ENCODE results near the gene FBXO38.

DNA sequence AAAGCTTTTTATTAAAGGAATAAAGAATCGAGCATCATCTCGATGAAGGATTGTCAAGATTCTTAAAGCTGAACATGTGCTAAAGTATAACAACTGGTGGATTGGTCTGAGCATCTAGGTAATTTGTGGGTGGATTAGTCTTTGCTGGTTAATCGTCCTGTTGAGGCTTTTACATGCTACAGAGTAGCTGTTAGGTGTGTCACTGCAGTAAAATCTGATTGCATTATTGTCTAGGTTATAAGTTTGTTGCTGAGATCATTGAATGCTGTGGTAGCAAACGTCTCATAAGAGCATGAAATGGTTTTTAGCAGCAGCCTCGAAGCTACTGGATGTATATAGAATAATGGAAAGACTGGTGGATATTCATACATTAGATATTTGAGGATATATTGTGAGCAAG is 7.2 kb downstream of the FBXO38 start:
- TF ChIP-seq, protein P1, sequence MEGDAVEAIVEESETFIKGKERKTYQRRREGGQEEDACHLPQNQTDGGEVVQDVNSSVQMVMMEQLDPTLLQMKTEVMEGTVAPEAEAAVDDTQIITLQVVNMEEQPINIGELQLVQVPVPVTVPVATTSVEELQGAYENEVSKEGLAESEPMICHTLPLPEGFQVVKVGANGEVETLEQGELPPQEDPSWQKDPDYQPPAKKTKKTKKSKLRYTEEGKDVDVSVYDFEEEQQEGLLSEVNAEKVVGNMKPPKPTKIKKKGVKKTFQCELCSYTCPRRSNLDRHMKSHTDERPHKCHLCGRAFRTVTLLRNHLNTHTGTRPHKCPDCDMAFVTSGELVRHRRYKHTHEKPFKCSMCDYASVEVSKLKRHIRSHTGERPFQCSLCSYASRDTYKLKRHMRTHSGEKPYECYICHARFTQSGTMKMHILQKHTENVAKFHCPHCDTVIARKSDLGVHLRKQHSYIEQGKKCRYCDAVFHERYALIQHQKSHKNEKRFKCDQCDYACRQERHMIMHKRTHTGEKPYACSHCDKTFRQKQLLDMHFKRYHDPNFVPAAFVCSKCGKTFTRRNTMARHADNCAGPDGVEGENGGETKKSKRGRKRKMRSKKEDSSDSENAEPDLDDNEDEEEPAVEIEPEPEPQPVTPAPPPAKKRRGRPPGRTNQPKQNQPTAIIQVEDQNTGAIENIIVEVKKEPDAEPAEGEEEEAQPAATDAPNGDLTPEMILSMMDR (IDR thresholded peaks at IDR 0.05) = no peak
- TF ChIP-seq POLR2A (IDR thresholded peaks at IDR 0.05) (no peak), POLR2AphosphoS5 (IDR thresholded peaks at IDR 0.05) (no peak)

Measured in breast epithelium (tissue), 3 donors.